GOT3 (cell line): ENCODE data around the gene ZNF599.

Source experiments
- DNase-seq: peaks from one replicate; lab custom pipeline; 2025; ENCODE audit warnings: mixed read lengths; lab: John Stamatoyannopoulos, UW

The ZNF599 gene

DNA sequence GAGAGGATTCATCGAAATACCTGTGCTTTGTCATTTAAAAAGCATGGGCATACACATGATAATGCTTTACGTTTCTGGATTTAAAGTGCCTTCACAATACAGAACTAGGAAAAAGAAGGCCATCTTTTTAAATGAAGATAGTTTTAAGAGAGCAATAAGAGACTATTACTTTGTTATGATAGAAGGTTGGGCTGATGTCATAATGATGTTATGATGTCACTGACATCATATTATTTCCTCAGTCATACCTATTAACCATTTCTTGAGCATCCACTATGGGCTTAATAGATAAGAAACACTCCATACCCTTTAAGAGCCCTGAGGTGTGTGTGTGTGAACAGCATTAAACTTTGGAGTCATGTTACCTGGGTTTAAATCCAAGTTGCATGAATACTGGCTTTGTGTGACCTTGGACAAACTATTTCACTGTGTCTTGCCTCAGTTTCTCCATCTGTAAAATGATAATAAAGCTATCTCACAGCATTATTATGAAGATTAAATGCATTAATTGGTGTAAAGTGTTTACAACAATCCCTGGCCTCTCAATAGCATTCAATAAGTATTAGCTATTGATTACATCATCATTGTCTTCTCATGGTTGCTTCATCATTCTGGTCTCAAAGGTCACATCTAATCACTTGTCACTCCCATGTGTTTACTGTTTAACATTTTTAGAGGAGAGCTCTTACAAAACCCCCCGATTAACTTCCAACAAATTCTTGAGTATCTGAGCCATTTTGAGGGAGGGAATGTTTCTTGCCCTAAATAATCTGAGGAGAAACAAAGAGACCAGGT is 27.9 kb downstream of the ZNF599 start:
- no peak for DNase-seq

DNA sequence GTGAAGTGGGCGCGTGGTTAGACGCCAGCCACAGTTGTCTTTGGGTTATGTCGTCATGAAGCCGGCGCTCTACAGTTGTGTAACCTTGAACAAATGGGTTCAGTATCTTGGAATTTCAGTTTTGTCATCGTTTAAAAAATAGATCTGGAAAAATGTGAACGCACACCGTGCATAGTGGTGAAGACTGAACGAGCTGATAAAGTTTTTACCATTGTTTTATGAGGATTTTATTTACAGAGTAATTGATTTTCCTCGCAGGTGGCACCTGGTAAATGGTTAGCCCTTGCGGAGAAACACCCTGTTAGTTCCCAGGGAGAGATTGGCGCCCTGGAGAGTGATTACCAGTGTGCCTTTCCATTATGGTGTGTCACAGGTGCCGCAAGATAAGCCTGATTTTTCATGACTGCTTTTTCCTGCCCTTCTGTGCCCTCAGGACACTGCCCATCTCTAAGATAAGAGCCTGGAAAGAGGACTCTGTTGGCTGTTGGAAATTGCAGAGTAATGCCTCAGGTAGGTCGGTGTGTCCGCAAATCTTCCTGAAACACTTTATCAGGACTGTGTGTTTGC is 38.4 kb downstream of the ZNF599 start:
- DNase-seq: no peak

DNA sequence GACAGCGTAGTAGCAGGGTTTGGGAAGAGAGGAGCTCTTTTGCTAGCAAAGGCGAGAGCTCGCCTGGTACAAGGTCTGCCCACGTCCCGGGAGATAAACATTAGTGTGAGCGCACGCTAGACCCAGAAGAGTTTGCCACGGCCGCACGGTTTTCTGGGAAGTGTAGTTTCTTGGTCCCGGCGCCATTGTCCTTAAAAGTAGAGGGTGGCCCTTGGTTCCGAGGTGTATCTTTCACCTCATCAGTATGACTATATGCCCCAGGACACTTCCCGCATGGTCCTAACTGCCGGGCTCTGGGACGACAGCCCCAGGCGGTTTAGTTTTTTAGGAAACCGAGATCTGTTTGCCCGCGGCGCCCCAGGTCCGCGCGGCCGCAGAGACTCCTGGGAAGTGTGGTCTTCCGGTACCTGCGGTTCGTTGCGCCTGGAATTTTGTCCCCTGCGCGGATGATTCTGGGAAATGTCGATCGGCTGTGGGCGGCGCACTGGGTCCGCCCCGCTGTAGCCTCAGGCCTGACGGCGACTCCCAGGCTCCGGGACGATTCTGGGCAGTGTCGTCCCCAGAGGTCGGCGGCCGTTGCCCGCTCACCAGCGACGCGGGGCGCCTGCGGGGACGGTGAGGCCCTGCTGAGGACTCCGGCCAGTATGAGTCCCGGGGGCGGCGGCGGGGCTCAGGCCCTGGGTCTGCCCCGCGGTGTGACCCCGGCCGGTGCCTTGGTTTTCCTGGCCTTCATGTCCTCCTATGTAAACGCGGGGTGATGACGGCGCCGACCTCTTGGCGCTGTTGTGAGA is 39.1 kb downstream of the ZNF599 start, which contains the start of gene ZNF181:
Gene ZNF181 (plus strand): TSS at position 498 of the 791 bp plus-strand sequence. CDS start 795 bp downstream, outside the sequence.
- peak; percentile 48 for DNase-seq

DNA sequence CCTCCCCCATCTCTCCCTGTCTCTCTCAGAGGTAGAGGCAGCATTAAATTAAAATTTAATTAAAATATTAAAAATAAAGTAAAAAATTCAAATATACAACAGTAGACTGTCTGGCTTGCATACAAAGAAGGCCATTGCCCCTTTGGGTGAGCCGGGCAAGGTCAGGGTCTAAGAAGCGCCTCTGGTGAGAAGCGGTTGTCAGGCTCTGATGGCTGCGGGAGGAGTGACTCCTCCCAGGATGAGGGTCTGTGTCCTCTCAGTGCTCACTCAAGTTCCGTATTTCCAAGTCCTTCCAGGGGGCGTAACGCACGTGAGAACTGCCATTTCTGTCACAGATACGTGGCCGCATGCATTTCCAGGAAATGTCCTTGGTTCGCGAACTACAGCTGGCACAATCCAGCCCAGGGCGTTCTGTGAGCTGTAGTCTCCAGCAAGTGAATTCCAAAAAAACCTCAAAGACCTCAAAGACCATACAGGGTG is 39.7 kb downstream of the ZNF599 start:
- DNase-seq: no peak

GRCh38 chr19:34732612-34733211 is 40.3 kb downstream of the ZNF599 start:
- DNase-seq: no peak

GRCh38 chr19:34731964-34732363 is 41.1 kb downstream of the ZNF599 start:
- DNase-seq: no peak

- DNase-seq: no peak
Observed at GRCh38 chr19:34731019-34731829, 41.8 kb downstream of the ZNF599 start.

- no peak for DNase-seq
Observed at GRCh38 chr19:34725400-34725799, 47.6 kb downstream of the ZNF599 start.

GRCh38 chr19:34722353-34722752 is 50.7 kb downstream of the ZNF599 start:
- no peak for DNase-seq

DNA sequence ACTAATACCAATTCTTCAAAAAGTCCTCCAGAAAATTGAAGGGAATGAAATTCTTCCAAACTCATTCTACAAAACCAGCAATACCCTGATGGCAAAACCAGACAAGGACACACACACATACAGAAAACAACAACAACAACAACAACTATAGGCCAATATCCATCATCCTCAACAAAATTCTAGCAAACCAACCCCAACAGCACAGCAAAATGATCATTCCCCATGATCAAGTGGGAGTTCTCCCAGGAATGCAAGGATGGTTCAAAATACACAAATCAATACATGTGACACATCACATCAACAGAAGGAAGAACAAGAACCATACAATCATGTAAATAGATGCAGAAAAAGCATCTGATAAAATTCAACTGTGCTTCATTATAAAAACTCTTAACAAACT is 57.7 kb downstream of the ZNF599 start:
- DNase-seq: no peak

DNA sequence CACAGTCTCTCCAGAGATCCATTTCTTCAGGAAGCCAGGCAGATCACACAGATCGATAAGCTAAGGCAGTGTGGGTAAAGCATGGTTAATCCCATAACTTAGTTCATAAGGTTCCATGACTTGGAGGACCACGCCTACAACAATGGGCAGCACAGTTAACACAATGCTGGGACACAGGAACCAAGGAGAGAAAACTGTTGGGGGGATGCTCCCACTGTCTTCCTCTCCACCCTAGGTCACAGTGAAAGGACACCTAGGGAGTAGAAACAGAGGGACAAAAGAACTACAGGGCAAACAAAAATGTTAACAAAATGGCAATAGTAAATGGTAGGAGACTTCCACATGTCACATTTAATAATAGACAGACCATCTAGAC is 59.8 kb downstream of the ZNF599 start:
- no peak for DNase-seq

GRCh38 chr19:34712395-34713261 is 60.4 kb downstream of the ZNF599 start:
- no peak for DNase-seq

GRCh38 chr19:34711890-34712289 is 61.1 kb downstream of the ZNF599 start:
- no peak for DNase-seq
